ENCODE data around the gene TBRG4.

TBRG4 gene

DNA sequence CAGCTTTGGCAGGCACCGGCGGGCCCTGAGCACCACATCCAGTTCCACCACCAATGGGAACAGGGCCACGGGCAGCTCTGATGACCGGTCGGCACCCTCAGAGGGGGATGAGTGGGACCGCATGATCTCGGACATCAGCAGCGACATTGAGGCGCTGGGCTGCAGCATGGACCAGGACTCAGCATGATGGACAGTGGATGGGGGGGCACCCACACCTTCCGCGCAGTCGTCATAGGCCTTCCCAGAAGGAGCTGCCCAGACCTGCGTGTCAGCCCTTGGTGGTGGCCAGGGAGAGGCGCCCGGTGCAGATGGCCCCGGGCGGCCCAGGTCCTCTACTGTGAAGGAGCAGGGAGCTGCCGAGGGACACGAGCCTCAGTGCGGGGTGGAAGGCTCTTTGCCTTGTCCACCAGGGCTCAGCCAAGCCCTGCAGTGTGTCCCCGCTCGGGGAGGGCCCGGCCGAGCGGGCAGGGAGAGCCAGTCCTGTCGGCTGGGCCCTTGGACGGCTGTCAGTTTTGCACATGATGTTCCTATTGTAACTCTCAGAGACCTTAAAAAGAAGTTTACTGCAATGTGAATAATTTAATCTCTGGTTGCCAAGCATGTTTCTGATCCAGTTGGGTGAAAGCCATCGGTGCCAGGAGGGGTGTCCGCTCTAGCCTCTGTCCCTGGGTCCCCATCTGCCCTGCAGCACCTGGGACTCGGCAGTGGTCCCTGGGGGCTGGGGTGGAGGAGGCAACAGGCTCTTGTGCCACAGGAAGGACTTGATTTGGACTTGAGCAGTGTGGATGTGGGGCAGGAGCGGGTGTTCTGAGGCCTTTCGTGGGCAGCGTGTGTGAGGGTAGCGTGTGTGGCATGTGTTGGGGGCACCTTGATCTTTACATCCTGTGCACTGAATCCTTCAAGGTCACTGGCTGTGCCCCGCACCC, 35.4 kb downstream of the TBRG4 start:
- Histone ChIP-seq H3K18ac (ENCODE audit: low read length) (no peak overlapping the region), H3K4ac (ENCODE audit: low read depth, low read length) (no peak overlapping the region), H2BK120ac (ENCODE audit: low read depth, low read length) (no peak overlapping the region), H2BK15ac (replicated peaks; ENCODE audit: low read depth) (no peak overlapping the region), H4K8ac (ENCODE audit: low read depth, low read length) (no peak overlapping the region), H3K56ac (ENCODE audit: low read length) (no peak overlapping the region), H3K79me1 (ENCODE audit: low read length) (no peaks in the 10 kb centered on the region), H3K23ac (ENCODE audit: low read length) (no peak overlapping the region), H3K27ac (ENCODE audit: low read depth, low read length) (no peak overlapping the region), H3K36me3 (ENCODE audit: control insufficient read depth, insufficient read depth, low read length) (peaks cover 3% of the 10 kb centered on the region), H4K5ac (ENCODE audit: low read length) (no peak overlapping the region), H3K4me1 (ENCODE audit: control insufficient read depth, low read depth, low read length) (no peaks in the 10 kb centered on the region), H3K4me3 (ENCODE audit: low read length) (no peak overlapping the region), H3K79me2 (ENCODE audit: control insufficient read depth, insufficient read depth, low read length) (no peaks in the 10 kb centered on the region), H2BK5ac (ENCODE audit: low read length) (no peak overlapping the region), H3K4me2 (ENCODE audit: low read length) (no peak overlapping the region), H3K27me3 (ENCODE audit: insufficient read depth, low read length, poor library complexity) (no peaks in the 10 kb centered on the region), H3K9ac (ENCODE audit: low read length) (no peak overlapping the region), H2AK5ac (ENCODE audit: low read length) (no peak overlapping the region)
- no CpG with 5 or more reads among the region's 35 CpGs for WGBS (ENCODE audit: extremely low coverage, insufficient coverage, low lambda C conversion rate)
- no peak for DNase-seq

DNA sequence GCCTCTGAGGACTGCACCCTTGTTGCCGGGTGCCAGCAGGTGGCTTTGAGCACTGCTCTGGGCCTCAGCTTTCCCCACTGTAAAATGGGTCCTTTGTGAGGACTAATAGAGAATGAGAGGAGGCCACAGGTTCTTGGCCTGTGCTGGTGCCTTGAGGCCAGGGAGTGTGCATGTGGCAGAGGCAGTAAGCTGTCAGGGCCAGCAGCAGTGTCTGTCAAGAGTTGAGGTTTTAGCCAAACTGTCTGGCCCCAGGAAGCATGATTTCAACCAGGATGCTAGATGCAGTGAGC, 36.2 kb downstream of the TBRG4 start:
- Histone ChIP-seq H2AK5ac (ENCODE audit: low read length) (no peak overlapping the region), H3K79me2 (ENCODE audit: control insufficient read depth, insufficient read depth, low read length) (no peaks in the 10 kb centered on the region), H3K18ac (ENCODE audit: low read length) (no peak overlapping the region), H4K8ac (ENCODE audit: low read depth, low read length) (no peak overlapping the region), H3K23ac (ENCODE audit: low read length) (no peak overlapping the region), H3K56ac (ENCODE audit: low read length) (no peak overlapping the region), H3K9ac (ENCODE audit: low read length) (no peak overlapping the region), H2BK15ac (replicated peaks; ENCODE audit: low read depth) (no peak overlapping the region), H3K27me3 (ENCODE audit: insufficient read depth, low read length, poor library complexity) (no peaks in the 10 kb centered on the region), H2BK120ac (ENCODE audit: low read depth, low read length) (no peak overlapping the region), H3K4me2 (ENCODE audit: low read length) (no peak overlapping the region), H3K4ac (ENCODE audit: low read depth, low read length) (no peak overlapping the region), H4K5ac (ENCODE audit: low read length) (no peak overlapping the region), H3K4me3 (ENCODE audit: low read length) (no peak overlapping the region), H3K79me1 (ENCODE audit: low read length) (no peaks in the 10 kb centered on the region), H2BK5ac (ENCODE audit: low read length) (no peak overlapping the region), H3K36me3 (ENCODE audit: control insufficient read depth, insufficient read depth, low read length) (peaks cover 3% of the 10 kb centered on the region), H3K4me1 (ENCODE audit: control insufficient read depth, low read depth, low read length) (no peaks in the 10 kb centered on the region), H3K27ac (ENCODE audit: low read depth, low read length) (no peak overlapping the region)
- DNase-seq, result no peak
- WGBS (ENCODE audit: extremely low coverage, insufficient coverage, low lambda C conversion rate), result no CpG with 5 or more reads among the region's 1 CpG

DNA sequence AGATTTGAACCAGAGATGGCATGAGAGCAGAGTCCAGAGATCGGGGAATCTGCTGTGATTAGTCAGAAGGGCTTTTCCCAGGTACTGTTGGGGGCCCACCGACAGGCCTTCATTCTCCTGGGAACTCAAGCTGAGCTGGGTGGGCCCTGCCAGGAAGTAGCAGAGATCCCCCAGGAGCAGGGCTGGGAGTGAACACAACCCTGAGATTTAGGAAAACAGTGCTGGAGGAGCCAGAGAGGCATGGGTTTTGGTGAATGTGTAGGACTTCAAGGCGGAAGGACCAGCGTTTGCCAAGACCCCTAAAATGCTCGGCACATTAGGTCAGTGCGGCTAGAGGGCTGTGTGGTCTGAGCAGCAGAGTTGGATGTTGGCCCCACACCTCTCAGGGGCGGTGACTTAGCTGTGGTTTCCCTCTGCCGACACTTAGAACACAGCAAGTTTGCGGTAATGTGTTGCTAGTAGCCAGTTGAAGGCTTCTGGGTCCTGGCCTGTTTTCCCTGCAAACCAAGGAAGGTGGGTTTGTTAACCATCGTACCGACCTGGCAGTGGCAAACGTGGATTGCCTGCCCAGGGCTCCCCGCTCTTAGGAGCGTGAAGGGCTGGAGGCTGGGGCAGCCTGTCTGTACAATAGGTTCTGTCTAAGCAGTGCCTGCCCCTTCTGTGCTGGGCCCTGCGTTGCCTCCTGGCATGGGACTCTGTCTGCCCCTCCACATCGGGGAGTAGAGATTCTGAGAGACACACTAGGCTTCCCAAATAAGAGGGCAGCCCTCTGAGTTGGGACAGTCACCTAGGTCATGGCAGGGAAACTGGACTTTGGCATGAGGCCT, 36.8 kb downstream of the TBRG4 start:
- Histone ChIP-seq H3K56ac (ENCODE audit: low read length) (no peak overlapping the region), H3K4me1 (ENCODE audit: control insufficient read depth, low read depth, low read length) (no peaks in the 10 kb centered on the region), H3K23ac (ENCODE audit: low read length) (no peak overlapping the region), H2AK5ac (ENCODE audit: low read length) (no peak overlapping the region), H3K79me1 (ENCODE audit: low read length) (no peaks in the 10 kb centered on the region), H2BK5ac (ENCODE audit: low read length) (no peak overlapping the region), H3K9ac (ENCODE audit: low read length) (no peak overlapping the region), H4K5ac (ENCODE audit: low read length) (no peak overlapping the region), H3K4me3 (ENCODE audit: low read length) (no peak overlapping the region), H2BK15ac (replicated peaks; ENCODE audit: low read depth) (no peak overlapping the region), H3K4ac (ENCODE audit: low read depth, low read length) (no peak overlapping the region), H3K18ac (ENCODE audit: low read length) (no peak overlapping the region), H3K27ac (ENCODE audit: low read depth, low read length) (no peak overlapping the region), H3K36me3 (ENCODE audit: control insufficient read depth, insufficient read depth, low read length) (peaks cover 3% of the 10 kb centered on the region), H3K79me2 (ENCODE audit: control insufficient read depth, insufficient read depth, low read length) (no peaks in the 10 kb centered on the region), H3K27me3 (ENCODE audit: insufficient read depth, low read length, poor library complexity) (no peaks in the 10 kb centered on the region), H2BK120ac (ENCODE audit: low read depth, low read length) (no peak overlapping the region), H4K8ac (ENCODE audit: low read depth, low read length) (no peak overlapping the region), H3K4me2 (ENCODE audit: low read length) (no peak overlapping the region)
- DNase-seq, result no peak
- WGBS (ENCODE audit: extremely low coverage, insufficient coverage, low lambda C conversion rate), result no CpG with 5 or more reads among the region's 16 CpGs

DNA sequence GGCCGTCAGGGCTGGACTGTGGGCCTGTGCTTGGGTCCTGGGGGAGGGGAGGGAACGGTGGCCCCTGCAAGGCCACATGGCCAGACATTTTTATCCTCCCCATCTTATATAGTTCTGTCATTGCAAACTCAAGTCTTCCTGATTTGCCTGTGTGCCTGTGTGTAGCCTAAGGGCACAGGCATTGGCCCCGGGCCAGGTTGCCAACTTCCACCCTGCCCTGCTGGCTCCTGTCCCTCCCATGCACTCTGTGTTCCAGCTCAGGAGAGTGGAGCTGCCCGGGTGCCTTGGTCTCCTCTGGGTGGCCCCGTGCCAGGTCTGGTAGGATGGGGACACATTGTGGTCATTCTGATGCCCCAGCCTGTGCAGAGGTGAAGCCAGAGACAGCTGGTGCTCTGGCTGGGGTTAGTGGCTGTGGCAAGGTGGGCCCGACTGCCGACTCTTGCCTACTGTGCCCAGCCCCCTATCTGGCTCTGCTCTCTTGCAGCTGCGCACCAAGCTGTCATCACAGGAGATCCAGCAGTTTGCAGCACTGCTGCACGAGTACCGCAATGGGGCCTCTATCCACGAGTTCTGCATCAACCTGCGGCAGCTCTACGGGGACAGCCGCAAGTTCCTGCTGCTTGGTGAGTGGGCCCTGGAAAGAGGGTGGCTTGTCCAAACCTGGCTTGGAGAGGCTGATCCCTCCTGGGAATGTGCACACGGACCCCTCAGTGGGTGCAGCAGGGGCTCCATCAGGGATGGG, 37.5 kb downstream of the TBRG4 start:
- H2BK120ac ChIP-seq (ENCODE audit: low read depth, low read length), result no peak overlapping the region
- H3K56ac ChIP-seq (ENCODE audit: low read length), result no peak overlapping the region
- no peak overlapping the region for H2BK5ac ChIP-seq (ENCODE audit: low read length)
- no peak overlapping the region for H4K5ac ChIP-seq (ENCODE audit: low read length)
- no peaks in the 10 kb centered on the region for H3K27me3 ChIP-seq (ENCODE audit: insufficient read depth, low read length, poor library complexity)
- no CpG with 5 or more reads among the region's 15 CpGs for WGBS (ENCODE audit: extremely low coverage, insufficient coverage, low lambda C conversion rate)
- H3K4me2 ChIP-seq (ENCODE audit: low read length), result no peak overlapping the region
- peaks cover 3% of the 10 kb centered on the region for H3K36me3 ChIP-seq (ENCODE audit: control insufficient read depth, insufficient read depth, low read length)
- H3K4me1 ChIP-seq (ENCODE audit: control insufficient read depth, low read depth, low read length), result no peaks in the 10 kb centered on the region
- H3K18ac ChIP-seq (ENCODE audit: low read length), result no peak overlapping the region
- H3K79me1 ChIP-seq (ENCODE audit: low read length), result no peaks in the 10 kb centered on the region
- H2AK5ac ChIP-seq (ENCODE audit: low read length), result no peak overlapping the region
- no peak overlapping the region for H3K27ac ChIP-seq (ENCODE audit: low read depth, low read length)
- H4K8ac ChIP-seq (ENCODE audit: low read depth, low read length), result no peak overlapping the region
- H3K79me2 ChIP-seq (ENCODE audit: control insufficient read depth, insufficient read depth, low read length), result no peaks in the 10 kb centered on the region
- H3K4ac ChIP-seq (ENCODE audit: low read depth, low read length), result no peak overlapping the region
- no peak for DNase-seq
- H3K23ac ChIP-seq (ENCODE audit: low read length), result no peak overlapping the region
- H2BK15ac ChIP-seq (replicated peaks; ENCODE audit: low read depth), result no peak overlapping the region
- no peak overlapping the region for H3K4me3 ChIP-seq (ENCODE audit: low read length)
- no peak overlapping the region for H3K9ac ChIP-seq (ENCODE audit: low read length)

DNA sequence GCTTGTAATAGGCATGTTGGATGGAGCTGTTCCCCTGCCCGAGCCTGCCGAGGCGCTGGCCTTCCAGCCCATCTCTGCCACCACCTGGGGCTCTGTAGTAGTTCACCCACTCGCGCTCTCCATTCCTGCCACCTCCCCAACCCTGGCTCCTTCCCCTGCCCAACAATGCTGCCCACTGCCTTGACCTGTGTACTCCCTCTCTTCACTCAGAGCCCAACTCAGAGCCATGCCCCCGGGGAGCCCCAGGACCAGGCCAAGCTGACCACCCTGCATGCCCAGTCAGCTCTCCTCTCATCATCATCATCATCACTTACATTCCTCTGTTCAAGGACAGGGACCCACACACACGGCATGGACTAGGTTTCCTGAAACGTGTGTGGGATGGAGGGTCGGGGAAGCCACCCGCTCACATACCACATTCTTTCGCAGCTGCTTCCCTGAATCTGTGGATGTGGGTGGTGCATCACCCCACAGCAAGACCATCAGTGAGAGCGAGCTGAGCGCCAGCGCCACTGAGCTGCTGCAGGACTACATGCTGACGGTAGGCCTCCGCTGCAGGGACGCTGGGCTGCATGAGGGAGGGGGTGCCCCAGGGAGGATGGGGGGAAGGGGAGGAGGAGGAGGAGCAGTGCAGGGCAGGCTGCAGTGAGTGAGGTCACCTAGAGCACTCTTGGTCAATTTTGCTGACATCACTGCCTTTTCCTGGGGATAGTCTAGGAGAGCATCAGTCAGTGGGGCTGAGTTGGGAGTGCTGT, 38.3 kb downstream of the TBRG4 start:
- Histone ChIP-seq H2BK5ac (ENCODE audit: low read length) (no peak overlapping the region), H3K79me1 (ENCODE audit: low read length) (no peaks in the 10 kb centered on the region), H3K4ac (ENCODE audit: low read depth, low read length) (no peak overlapping the region), H3K4me1 (ENCODE audit: control insufficient read depth, low read depth, low read length) (no peaks in the 10 kb centered on the region), H3K27ac (ENCODE audit: low read depth, low read length) (no peak overlapping the region), H4K5ac (ENCODE audit: low read length) (no peak overlapping the region), H3K79me2 (ENCODE audit: control insufficient read depth, insufficient read depth, low read length) (no peaks in the 10 kb centered on the region), H3K4me3 (ENCODE audit: low read length) (no peak overlapping the region), H3K9ac (ENCODE audit: low read length) (no peak overlapping the region), H3K4me2 (ENCODE audit: low read length) (no peak overlapping the region), H3K36me3 (ENCODE audit: control insufficient read depth, insufficient read depth, low read length) (peaks cover 3% of the 10 kb centered on the region), H3K56ac (ENCODE audit: low read length) (no peak overlapping the region), H2BK120ac (ENCODE audit: low read depth, low read length) (no peak overlapping the region), H3K23ac (ENCODE audit: low read length) (no peak overlapping the region), H3K27me3 (ENCODE audit: insufficient read depth, low read length, poor library complexity) (no peaks in the 10 kb centered on the region), H3K18ac (ENCODE audit: low read length) (no peak overlapping the region), H2BK15ac (replicated peaks; ENCODE audit: low read depth) (no peak overlapping the region), H2AK5ac (ENCODE audit: low read length) (no peak overlapping the region), H4K8ac (ENCODE audit: low read depth, low read length) (no peak overlapping the region)
- WGBS (ENCODE audit: extremely low coverage, insufficient coverage, low lambda C conversion rate), result no CpG with 5 or more reads among the region's 17 CpGs
- DNase-seq, result peak; percentile 23
